SU-DHL-6 (cell line): ENCODE results near the gene IFI27.

Experiments used
- EZH2phosphoT487 ChIP-seq: fragments of 200-600 bp; sonication (generic), shearing (Covaris generic); conservative IDR thresholded peaks from 2 replicates; pipeline ENCODE4 v1.6.1; 2018; ENCODE audit warnings: mild to moderate bottlenecking, antibody characterized with exemption, low read length, moderate library complexity, mixed read lengths
- TF ChIP-seq, protein P1 (sequence below): fragments of 200-600 bp; sonication (generic); IDR thresholded peaks from one replicate; pipeline ENCODE4 v1.5.1; 2017; ENCODE audit warnings: antibody characterized with exemption, mild to moderate bottlenecking, low read length, moderate library complexity; ENCODE audit not compliant: insufficient read depth, poor library complexity, severe bottlenecking

DNA sequence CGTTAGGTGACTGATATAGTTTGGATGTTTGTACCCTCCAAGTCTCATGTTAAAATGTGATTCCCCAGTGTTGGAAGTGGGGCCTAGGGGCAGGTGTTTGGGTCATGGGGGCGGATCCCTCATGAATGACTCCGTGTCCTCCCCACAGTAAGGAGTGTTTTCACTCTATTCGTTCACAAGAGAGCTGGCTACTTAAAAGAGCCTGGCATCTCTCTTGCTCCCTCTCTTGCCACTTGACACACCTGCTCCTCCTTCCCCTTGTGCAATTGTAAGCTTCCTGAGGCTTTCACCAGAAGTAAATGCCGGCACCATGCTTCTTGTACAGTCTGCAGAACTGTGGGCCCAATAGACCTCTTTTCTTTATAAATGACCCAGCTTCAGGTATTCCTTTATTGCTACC, 16.3 kb downstream of the IFI27 start:
- TF ChIP-seq, protein P1, sequence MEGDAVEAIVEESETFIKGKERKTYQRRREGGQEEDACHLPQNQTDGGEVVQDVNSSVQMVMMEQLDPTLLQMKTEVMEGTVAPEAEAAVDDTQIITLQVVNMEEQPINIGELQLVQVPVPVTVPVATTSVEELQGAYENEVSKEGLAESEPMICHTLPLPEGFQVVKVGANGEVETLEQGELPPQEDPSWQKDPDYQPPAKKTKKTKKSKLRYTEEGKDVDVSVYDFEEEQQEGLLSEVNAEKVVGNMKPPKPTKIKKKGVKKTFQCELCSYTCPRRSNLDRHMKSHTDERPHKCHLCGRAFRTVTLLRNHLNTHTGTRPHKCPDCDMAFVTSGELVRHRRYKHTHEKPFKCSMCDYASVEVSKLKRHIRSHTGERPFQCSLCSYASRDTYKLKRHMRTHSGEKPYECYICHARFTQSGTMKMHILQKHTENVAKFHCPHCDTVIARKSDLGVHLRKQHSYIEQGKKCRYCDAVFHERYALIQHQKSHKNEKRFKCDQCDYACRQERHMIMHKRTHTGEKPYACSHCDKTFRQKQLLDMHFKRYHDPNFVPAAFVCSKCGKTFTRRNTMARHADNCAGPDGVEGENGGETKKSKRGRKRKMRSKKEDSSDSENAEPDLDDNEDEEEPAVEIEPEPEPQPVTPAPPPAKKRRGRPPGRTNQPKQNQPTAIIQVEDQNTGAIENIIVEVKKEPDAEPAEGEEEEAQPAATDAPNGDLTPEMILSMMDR, result no peak
- no peak for TF ChIP-seq EZH2phosphoT487
